NT2/D1 (cell line): ENCODE results near the gene FFAR2.

Experiments used
- SUZ12 ChIP-seq: IDR thresholded peaks from 2 replicates; pipeline ENCODE4 v1.6.1; 2011; ENCODE audit not compliant: insufficient read length, insufficient read depth; ENCODE audit errors: extremely low read depth
- YY1 ChIP-seq: IDR thresholded peaks from 2 replicates; pipeline ENCODE4 v1.6.1; 2011; ENCODE audit not compliant: insufficient read length, insufficient read depth
- ZNF274 ChIP-seq: IDR thresholded peaks from 2 replicates; pipeline ENCODE4 v1.6.1; 2011; ENCODE audit warnings: mild to moderate bottlenecking, low read depth, low read length

DNA sequence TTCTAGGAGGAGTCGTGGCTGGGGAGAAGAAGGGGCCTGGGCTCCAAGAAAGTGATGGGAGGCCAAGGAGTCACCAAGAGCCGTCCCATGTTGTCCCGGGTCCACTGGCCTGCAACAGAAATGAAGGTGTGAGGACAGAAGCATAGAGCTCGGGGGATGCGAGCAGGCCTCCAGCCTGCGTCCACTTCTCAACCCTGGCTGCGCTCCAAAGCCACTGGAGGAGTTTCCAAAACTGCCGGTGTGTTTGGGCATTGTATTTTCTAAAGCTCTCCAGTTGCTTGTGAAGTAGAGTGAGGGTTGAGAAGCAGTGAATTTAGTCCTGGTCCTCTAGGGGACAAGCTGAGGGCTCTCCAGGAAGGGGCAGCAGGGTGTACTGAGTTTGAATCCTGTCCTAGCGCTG is 13.0 kb downstream of the FFAR2 start:
- TF ChIP-seq YY1, result no peak
- TF ChIP-seq ZNF274, result no peak
- no peak for TF ChIP-seq SUZ12
